PFSK-1 (cell line): ENCODE results near the gene IMPDH1.

Experiments
- FOXP2 ChIP-seq: optimal IDR thresholded peaks from 2 replicates; pipeline ENCODE3; 2011; ENCODE audit warnings: borderline replicate concordance, control low read depth, inconsistent platforms; ENCODE audit not compliant: insufficient read depth; ENCODE audit errors: extremely low read length, extremely low read depth
- POLR2AphosphoS5 ChIP-seq: IDR thresholded peaks from 2 replicates; pipeline ENCODE4 v1.6.1; 2012; ENCODE audit warnings: low read depth, mild to moderate bottlenecking, control low read depth, low read length, moderate library complexity
- SIN3A ChIP-seq: IDR thresholded peaks from 2 replicates; pipeline ENCODE4 v1.6.1; 2012; ENCODE audit warnings: mild to moderate bottlenecking, low read length, moderate library complexity, borderline replicate concordance; ENCODE audit not compliant: insufficient read depth
- TAF1 ChIP-seq: IDR thresholded peaks from 2 replicates; pipeline ENCODE4 v1.6.1; 2012; ENCODE audit warnings: low read length, control low read depth, borderline replicate concordance; ENCODE audit not compliant: insufficient read depth
- TF ChIP-seq, protein P1 (sequence below), 2 experiments: IDR thresholded peaks; 2 replicates each; pipeline versions ENCODE4 v1.6.1 to v1.8.0; 2011 to 2012; ENCODE audit warnings: low read depth in 2 of 2, low read length in 2 of 2, control low read depth in 1 of 2, inconsistent platforms in 1 of 2, mild to moderate bottlenecking in 1 of 2, moderate library complexity in 1 of 2; ENCODE audit not compliant: insufficient read depth in 1 of 2

The IMPDH1 gene

GRCh38 chr7:128353189-128353588, 56.6 kb downstream of the IMPDH1 start:
- TF ChIP-seq FOXP2 (no peak), POLR2AphosphoS5 (no peak), TAF1 (no peak), SIN3A (no peak)
- TF ChIP-seq, protein P1, sequence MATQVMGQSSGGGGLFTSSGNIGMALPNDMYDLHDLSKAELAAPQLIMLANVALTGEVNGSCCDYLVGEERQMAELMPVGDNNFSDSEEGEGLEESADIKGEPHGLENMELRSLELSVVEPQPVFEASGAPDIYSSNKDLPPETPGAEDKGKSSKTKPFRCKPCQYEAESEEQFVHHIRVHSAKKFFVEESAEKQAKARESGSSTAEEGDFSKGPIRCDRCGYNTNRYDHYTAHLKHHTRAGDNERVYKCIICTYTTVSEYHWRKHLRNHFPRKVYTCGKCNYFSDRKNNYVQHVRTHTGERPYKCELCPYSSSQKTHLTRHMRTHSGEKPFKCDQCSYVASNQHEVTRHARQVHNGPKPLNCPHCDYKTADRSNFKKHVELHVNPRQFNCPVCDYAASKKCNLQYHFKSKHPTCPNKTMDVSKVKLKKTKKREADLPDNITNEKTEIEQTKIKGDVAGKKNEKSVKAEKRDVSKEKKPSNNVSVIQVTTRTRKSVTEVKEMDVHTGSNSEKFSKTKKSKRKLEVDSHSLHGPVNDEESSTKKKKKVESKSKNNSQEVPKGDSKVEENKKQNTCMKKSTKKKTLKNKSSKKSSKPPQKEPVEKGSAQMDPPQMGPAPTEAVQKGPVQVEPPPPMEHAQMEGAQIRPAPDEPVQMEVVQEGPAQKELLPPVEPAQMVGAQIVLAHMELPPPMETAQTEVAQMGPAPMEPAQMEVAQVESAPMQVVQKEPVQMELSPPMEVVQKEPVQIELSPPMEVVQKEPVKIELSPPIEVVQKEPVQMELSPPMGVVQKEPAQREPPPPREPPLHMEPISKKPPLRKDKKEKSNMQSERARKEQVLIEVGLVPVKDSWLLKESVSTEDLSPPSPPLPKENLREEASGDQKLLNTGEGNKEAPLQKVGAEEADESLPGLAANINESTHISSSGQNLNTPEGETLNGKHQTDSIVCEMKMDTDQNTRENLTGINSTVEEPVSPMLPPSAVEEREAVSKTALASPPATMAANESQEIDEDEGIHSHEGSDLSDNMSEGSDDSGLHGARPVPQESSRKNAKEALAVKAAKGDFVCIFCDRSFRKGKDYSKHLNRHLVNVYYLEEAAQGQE (IDR thresholded peaks at IDR 0.05; ENCODE audit: insufficient read depth in 1 of 2, low read depth in 2 of 2, low read length in 2 of 2): no peak

DNA sequence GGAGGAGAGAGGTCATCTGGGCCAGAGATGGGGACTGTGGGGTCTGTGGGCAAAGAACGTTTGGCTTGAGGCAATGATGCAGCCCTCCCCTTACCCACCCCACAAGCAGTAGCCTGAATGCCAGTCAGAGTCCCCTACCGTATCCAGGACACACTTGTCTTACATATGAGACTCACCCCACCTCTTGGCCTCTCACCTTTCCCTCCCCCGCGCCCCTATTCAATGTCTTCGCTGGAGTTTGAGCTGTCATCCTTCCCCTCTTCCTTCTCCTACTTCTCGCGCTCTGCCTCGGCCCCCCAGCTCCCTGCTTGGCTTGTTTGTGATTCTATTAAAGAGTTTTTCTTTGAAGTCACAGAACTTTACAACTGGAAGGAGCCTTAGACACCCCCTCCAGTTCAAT, 57.1 kb downstream of the IMPDH1 start:
- TF ChIP-seq, protein P1 (IDR thresholded peaks at IDR 0.05; ENCODE audit: insufficient read depth in 1 of 2, low read depth in 2 of 2, low read length in 2 of 2): no peak
- no peak for TF ChIP-seq POLR2AphosphoS5
- TF ChIP-seq TAF1: no peak
- TF ChIP-seq SIN3A: no peak
- TF ChIP-seq FOXP2: no peak

DNA sequence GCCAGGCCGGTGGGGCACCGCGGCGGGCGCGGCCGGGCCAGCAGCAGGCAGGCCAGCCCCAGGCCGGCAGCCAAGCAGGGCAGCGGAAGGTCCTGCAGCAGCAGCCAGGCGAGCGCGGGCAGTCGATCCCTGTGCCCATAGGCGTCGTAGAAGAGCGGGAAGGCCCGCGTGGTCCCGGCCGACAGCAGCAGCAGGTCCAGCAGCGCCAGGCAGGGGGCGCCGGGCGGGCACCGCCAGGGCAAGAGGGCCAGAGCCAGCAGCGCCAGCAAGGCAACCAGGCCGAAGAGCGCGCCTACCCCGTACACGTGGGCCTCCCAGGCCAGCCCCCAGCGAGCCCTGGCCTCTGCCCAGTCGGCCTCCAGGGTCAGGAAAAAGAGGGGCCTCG, 57.6 kb downstream of the IMPDH1 start:
- TF ChIP-seq SIN3A (no peak), TAF1 (no peak), FOXP2 (no peak), POLR2AphosphoS5 (no peak)
- TF ChIP-seq, protein P1 (IDR thresholded peaks at IDR 0.05; ENCODE audit: insufficient read depth in 1 of 2, low read depth in 2 of 2, low read length in 2 of 2): no peak

DNA sequence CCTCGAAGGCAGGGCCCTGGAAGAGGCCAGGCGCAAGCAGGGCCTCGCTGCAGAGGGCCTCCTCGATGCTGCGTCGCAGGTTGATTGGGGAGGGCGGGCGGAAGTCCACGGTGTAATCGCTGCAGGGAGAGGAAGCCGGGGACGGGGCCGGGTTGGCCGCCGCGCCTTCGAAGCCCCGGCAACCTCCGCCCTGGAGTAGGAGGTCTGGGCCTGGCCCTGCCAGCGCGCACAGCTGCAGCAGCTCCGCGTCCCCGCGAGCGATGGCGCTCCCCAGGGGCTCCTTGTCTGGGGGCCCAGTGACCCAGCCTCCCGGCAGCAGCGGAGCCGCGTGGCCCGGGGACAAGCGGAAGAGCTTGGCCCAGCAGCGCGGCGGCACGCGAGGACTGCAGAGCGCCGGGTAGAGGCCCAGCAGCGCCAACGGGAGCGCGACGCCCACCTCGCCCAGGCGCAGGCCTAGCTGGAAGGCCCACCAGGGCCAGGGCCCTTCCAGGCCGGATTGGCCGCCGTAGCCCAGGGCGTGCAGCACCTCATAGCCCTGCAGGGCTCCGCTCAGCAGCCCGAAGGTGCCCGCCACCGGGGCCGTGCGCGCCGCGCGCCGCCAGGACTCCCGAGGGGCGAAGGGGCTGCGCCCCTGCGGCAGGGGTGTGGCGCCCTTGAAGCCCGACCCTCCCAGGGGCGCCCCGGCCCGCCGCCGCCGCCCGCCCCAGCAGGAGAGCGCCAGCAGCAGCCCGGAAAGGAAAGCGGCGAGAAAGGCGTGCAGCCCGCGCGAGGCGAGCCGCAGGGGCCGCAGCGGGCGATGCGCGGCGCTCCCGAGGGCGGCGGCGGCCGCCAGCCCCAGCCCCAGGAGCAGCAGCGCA, 58.3 kb downstream of the IMPDH1 start:
- TF ChIP-seq SIN3A (no peak), TAF1 (no peak), POLR2AphosphoS5 (no peak), FOXP2 (no peak)
- TF ChIP-seq, protein P1 (IDR thresholded peaks at IDR 0.05; ENCODE audit: insufficient read depth in 1 of 2, low read depth in 2 of 2, low read length in 2 of 2): no peak
